Stimulated activated CD8-positive, alpha-beta memory T cell treated with anti-CD3 and anti-CD28 coated beads, Interleukin-4, amount 100 ng/mL, for 24 hours (primary cell): ENCODE measurements around the gene CYP26A1.
A peak's percentile ranks its signal among the peaks of the same experiment; 100 is the strongest.
"Not testable (repeated sequence)": the region's sequence is repeated elsewhere in the genome, so short reads cannot be mapped to it uniquely, and the experiment has no call there.

Experiments
- DNase-seq: peaks from one replicate; pipeline ENCODE4 v3.0.0-alpha.2; 2020; ENCODE audit warnings: low read depth

The CYP26A1 gene

GRCh38 chr10:93080350-93081046, 6.8 kb downstream of the CYP26A1 start:
- DNase-seq: peak; percentile 25

DNA sequence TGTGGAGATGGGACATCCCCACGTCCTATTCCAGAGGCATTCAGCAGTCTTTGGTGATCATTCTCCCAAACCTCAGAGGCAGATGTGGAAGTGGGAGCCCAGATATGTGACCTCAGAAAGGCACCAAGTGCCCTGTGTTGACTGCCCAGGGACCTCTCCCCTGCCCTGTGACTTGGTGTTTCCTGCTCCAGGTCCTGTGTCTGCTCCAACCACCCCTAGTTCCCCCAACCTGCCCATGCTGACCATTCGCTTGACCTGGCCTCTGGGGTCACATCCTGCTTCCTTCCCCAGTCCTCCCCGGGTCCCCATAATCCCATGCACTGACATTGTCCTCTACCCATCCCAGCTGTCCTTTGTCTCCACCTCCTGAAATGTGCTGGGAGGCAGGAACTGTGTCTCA, 7.6 kb downstream of the CYP26A1 start:
- DNase-seq: no peak

DNA sequence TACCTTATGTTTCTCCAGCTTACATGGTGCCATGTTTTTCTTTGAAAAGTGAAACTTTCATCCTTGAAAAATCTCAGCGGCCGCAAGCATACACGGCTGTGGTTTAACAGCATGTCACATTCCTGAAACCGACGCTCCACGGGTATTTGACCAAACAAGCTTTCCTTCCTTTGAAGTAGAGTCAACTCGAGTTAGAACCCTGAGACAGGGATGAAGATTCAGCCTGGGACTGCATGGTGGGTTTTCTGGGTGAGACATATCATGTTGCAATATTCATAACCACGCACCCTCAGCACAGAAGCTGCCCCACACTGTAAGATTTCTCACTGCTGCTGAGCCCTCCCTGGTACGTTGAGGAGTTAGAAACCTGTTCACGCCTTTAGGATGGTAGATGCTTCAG, 8.1 kb downstream of the CYP26A1 start:
- no peak for DNase-seq

- no peak for DNase-seq
Measured at GRCh38 chr10:93083743-93084539, 10.2 kb downstream of the CYP26A1 start.

- DNase-seq: no peak
Measured at GRCh38 chr10:93085272-93085859, 11.7 kb downstream of the CYP26A1 start.

DNA sequence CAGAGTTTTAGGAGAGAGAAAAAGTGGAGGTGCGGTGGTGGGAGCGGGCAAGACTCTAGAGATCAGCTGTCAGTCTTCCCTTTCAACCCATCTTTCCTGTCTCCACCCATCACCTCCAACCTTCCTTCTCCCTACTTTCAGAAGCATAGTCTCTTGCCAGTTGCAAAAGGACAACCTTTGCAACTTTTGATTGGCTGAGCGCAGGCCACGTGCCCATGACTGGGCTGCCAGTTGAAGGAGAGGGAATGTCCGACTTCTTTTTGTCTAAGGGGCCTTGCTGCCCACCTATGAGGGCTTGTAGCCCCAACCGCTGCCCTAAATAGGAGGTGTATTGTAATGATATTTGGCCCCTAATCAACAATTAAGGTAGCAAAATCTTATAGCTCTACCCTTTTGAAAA, 12.6 kb downstream of the CYP26A1 start:
- no peak for DNase-seq

GRCh38 chr10:93087846-93088245, 14.2 kb downstream of the CYP26A1 start:
- DNase-seq: no peak

DNA sequence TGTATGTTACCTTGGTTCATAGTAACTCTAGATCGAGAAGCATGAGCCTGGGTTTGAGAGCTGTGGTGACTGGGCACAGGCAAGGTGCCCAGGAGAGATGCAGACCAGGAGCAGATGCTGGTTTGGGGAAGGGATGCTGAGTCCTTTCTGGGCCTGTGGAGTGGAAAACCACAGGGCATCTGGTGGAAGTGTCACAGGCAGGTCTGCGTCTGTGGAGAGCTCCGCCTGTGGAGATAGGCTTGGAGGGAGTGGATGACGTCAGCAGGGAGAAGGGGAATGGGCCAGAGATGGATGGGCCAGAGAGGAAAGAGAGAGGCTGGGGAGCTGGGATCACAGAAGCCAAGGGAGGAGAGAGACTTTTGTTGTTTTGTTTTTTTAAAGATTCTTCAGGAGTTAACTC, 14.8 kb downstream of the CYP26A1 start:
- no peak for DNase-seq

GRCh38 chr10:93090619-93091018, 16.9 kb downstream of the CYP26A1 start:
- DNase-seq: no peak

DNA sequence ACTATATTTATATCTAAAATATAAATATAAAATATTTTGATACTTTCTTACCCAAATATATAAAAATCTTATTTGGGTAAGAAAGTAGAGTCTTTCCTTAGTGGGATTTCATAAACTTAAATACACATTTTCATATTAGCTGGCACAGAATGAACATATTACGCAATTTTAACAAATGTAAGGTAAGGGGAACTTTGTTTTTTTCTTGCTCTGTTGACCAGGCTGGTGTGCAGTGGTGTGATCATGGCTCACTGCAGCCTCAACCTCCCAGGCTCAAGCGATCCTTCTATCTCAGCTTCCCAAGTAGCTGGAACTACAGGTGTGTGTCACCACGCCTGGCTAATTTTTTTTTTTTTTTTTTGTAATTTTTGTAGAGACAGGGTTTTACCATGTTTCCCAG, 18.3 kb downstream of the CYP26A1 start:
- no peak for DNase-seq

GRCh38 chr10:93095225-93095624, 21.5 kb downstream of the CYP26A1 start:
- DNase-seq: no peak

- DNase-seq: no peak
Measured at GRCh38 chr10:93096901-93097300, 23.2 kb downstream of the CYP26A1 start.

- no peak for DNase-seq
Measured at GRCh38 chr10:93097386-93097785, 23.7 kb downstream of the CYP26A1 start.

- no peak for DNase-seq
Measured at GRCh38 chr10:93098816-93099215, 25.1 kb downstream of the CYP26A1 start.

DNA sequence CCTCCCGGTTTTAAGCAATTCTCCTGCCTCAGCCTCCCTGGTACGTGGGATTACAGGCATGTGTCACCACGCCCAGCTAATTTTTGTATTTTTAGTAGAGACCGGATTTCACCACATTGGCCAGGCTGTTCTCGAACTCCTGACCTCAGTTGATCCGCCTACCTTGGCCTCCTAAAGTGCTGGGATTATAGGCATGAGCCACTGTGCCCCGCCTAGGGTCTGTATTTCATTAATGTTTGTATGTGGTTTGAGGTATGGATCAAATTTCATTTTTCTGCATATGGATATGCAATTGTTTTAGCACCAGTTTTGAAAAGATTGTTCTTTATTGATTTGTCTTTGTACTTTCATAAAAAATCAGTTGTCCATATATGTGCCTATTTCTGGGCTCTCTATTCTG, 26.0 kb downstream of the CYP26A1 start:
- DNase-seq: no peak

GRCh38 chr10:93101148-93101547, 27.5 kb downstream of the CYP26A1 start:
- not testable (repeated sequence) for DNase-seq

- DNase-seq: no peak
Measured at GRCh38 chr10:93103953-93104352, 30.3 kb downstream of the CYP26A1 start.

DNA sequence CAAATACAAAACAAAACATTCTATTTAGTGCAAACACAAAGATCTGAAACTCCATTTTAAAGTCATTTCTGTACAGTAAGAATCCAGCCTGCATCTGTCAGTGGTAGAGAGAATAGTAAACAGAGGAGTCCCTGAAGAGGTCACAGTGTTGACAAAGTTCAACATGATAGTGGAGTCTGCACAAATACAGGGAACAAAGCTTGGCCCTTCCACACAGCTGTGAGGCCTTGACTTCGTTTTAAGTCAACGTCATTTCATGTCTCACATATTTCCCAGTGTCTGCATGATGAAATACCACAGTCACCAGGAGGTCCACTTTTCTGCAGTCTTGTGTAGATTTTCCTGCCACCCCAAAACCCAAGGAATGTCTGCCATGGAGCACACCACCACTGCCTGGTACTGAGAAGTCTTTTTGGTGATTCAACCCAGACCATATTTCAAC, 33.0 kb downstream of the CYP26A1 start:
- no peak for DNase-seq

DNA sequence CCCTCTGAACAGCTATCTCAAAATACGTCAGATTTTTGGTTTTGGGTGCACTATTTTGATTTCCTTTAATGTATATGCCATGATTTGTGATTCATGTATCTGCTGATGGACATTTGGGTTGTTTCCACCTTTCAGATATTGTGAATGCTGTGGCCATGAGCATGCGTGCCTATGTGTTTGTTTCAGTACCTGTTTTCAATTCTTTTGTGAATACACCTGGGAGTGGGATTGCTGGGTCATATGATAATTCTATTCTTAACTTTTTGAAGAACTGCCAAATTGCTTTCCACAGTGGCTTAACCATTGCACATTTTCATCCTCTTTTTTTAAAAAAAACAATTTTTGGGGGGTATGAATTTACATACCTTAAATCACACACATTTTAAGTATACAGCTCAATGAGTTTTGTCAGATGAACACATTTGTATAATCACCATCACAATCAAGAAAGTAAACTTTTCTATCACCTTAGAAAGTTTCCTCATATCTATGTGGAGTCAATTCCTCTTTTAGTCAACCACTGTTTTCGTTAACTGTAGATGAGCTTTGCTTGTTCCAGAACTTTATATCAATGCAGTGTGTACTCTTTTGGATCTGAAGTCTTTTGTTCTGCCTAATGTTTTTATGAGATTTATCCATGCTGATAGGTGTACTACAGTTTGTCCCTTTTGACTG, 36.9 kb downstream of the CYP26A1 start:
- DNase-seq: no peak

- no peak for DNase-seq
Measured at GRCh38 chr10:93113042-93113441, 39.3 kb downstream of the CYP26A1 start.

GRCh38 chr10:93115661-93116383, 42.1 kb downstream of the CYP26A1 start:
- DNase-seq: peak; percentile 49

GRCh38 chr10:93121311-93121710, 47.6 kb downstream of the CYP26A1 start:
- DNase-seq: no peak
